ENCODE results near the gene MRPL24.

Gene MRPL24

DNA sequence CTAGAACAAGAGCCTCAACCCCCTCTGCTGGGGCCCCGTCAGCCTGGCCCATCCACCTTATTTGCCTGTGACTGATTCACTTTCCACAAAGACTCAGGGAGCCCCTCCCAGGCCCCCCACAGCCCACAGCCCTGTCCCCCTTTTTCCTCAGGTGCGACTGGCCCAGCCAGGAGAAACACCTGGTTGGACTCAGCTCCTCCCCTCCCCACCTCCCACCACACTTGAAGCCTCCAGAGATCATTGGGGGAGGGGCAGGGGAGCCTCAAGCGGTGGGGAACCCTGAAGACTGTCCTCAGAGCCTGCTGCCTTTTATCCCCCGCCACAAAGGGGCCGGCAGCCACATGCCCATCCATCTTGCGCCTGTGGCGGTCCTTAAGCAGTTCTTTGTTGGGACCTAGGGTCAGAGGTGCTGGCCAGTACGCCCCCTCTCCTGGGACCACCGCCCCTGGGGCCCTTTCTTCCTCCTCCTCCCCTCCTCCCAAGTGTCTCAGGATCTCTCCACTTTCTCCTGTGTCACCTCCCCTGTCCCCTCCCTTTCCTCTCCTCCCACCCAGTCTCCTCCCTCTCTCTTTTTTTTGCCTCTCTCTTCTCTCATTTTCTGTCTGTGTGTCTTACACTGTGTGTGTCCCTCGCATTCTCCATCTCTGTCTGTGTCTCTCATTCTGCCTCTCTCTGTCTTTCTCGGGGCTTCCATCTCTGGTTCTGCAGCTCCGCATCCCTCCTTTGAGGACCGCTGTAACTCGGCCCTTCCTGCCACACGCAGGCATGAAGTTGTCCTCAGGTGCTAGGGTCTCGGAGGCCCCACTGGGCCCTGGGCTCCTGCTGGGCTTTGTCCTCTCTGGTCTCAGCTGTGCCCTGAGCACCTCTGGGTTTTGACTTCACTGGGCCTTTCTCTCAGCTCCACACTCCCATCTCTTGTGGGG, 47.7 kb downstream of the MRPL24 start:
- no peak for DNase-seq (ENCODE audit: low read depth in 4 of 4, low spot score in 1 of 4)

DNA sequence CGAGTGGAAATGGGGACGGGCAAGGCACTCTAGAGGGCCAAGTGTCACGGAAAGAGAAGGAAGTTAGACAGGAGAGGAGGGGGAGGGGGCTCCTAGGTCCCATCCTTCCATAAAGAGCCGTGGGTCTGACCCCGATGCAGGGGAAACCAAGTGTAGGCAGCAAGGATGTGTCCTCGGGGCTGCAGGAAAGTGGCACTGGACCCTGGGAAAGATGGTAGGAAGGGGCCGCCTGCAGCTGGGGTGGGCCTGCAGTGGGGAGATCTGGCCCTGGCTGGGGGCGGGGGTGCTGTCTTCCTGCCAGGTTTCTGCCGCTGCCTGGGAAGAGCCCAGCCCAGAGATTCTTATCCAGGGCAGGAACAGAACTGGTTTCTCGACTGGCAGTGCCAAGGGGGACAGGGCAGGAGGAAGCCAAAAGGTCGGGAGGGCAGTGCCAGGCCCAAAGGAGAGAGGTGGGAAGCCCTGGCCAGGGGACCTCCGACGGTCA, 48.4 kb downstream of the MRPL24 start:
- no peak for DNase-seq (ENCODE audit: low read depth in 4 of 4, low spot score in 1 of 4)

GRCh38 chr1:156691665-156692440, 49.0 kb downstream of the MRPL24 start:
- DNase-seq (ENCODE audit: low read depth in 4 of 4, low spot score in 1 of 4): no peak

GRCh38 chr1:156691191-156691590, 49.7 kb downstream of the MRPL24 start:
- no peak for DNase-seq (ENCODE audit: low read depth in 4 of 4, low spot score in 1 of 4)

GRCh38 chr1:156690675-156691036, 50.2 kb downstream of the MRPL24 start:
- no peak for DNase-seq (ENCODE audit: low read depth in 4 of 4, low spot score in 1 of 4)

GRCh38 chr1:156689953-156690674, 50.8 kb downstream of the MRPL24 start:
- no peak for DNase-seq (ENCODE audit: low read depth in 4 of 4, low spot score in 1 of 4)

- DNase-seq (ENCODE audit: low read depth in 4 of 4, low spot score in 1 of 4): peak; percentile 38 to 62 (median 62)
These were observed 51.6 kb downstream of the MRPL24 start for GRCh38 chr1:156689035-156689952.
